RWPE1 (cell line): ENCODE results near the gene VAPB.

Experiments
- CTCF ChIA-PET: fragments of 350-600 bp; sonication (Branson Sonifier 250); formaldehyde crosslinking; extraction: SDS; loops from one replicate; lab custom pipeline; 2021; lab: Yijun Ruan, JAX
- POLR2A ChIA-PET: fragments of 400-600 bp; formaldehyde crosslinking; extraction: SDS; loops from one replicate; lab custom pipeline; 2020; ENCODE audit warnings: antibody characterized with exemption; ENCODE audit not compliant: low non-redundant PET; lab: Yijun Ruan, JAX
- DNase-seq: peaks from one replicate; pipeline ENCODE4 v3.0.0; 2012; ENCODE audit warnings: low spot score
- H3K27ac ChIP-seq: fragments of 450-650 bp; 2 replicates; pipeline ENCODE4 v1.5.1; 2017
- CTCF ChIP-seq: fragments of 450-650 bp; conservative IDR thresholded peaks from 2 replicates; pipeline ENCODE4 v1.5.1; 2017; ENCODE audit warnings: low read depth, mild to moderate bottlenecking

VAPB gene

DNA sequence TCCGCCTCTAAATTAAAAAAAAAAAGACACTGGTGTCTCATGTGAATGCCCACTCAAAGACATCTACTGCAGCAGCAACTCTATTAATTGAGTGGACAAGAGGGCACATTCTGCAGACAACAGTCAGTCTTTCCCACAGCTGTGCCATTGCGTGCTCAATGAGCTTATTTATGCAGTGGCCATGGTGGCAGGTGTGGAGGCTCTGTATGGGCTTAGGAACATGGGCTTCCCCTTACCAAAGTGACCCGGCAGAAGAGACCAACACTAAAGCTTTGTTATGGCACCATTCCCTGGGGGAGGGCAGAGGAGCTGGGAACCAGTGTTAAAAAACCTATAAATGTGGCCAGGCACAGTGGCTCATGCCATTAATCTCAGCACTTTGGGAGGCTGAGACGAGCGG, 4.2 kb upstream of the VAPB start:
- no peak for DNase-seq
- CTCF ChIA-PET = no interaction called here
- H3K27ac ChIP-seq = no peak overlapping the region
- TF ChIP-seq CTCF = no peak
- POLR2A ChIA-PET = no interaction called here

- POLR2A ChIA-PET = interaction anchor here (1.5 kb wide), 1 partner anchor 12 kb away, joined by 5 read pairs; no protein-coding TSS in a partner anchor
- no peak overlapping the region for H3K27ac ChIP-seq
- CTCF ChIA-PET = no interaction called here
- DNase-seq = no peak
- TF ChIP-seq CTCF = no peak
Measured at GRCh38 chr20:58388028-58388601, 914 bp upstream of the VAPB start.

- peak; percentile 52 for DNase-seq
- CTCF ChIA-PET = interaction anchor here (0.5 to 0.7 kb wide), 4 partner anchors 8 to 287 kb away, joined by 3 read pairs; partner anchors contain the start of gene APCDD1L
- peak overlapping the region; percentile 85 for H3K27ac ChIP-seq
- POLR2A ChIA-PET = interaction anchor here (0.7 to 1.5 kb wide), 6 partner anchors 11 to 261 kb away, joined by 3 to 5 read pairs (median 5); partner anchors contain the start of gene STX16
- TF ChIP-seq CTCF = no peak
Measured at GRCh38 chr20:58389324-58389967, 417 bp downstream of the VAPB start.

DNA sequence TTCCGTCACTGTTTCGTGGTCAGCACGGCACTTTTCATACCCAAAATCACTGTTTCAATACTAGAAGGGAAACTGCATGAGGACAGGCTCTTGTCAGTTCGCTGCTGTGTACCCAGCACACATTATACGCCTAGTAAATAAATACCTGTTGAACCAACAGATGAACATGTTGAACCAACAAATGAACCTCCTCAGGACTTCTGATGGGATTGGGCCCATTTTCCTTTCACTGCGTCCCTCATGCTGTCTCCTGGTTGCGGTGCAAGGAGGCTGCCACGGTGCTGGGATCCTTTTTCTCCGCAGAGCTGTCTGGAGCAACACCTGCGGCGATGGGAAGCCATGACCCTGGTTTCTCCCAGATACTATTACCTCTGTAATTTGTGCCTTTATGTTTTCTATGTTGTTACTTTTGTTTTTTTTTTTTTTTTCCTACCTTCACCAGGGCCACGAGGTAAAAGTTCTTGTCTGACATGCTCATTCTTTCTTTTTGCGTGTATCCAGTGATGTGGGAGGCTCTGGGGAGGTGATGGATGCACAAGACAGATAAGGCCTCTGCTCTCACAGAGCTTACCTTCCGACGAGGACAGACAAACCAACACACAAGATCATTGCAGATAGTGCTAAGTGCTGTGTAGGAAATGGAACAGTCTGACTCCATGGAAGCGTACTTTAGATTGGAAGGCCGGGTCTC, 1.1 kb downstream of the VAPB start:
- no peak for TF ChIP-seq CTCF
- H3K27ac ChIP-seq = peak overlapping the region; percentile 85
- ChIA-PET CTCF (no interaction called here), POLR2A (interaction anchor here (1.5 kb wide), 1 partner anchor 10 kb away, joined by 5 read pairs; no protein-coding TSS in a partner anchor)
- DNase-seq = no peak

DNA sequence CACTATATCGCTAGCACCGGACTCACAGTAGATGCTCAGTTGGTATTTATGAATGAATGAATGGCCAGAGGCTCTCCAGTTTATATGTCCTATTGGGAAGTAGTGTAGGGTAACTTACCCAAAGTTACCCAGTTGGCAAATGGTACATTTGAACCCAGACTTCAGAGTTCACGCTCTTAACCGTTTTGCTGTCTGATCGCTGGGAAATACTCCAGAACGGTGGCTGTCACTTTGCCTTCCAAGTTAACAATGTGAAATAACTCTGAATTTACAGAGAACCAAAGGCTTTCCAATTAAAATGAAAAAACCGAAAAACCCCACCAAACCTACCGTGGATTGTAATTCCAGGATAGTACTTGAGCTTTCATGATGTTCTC, 1.6 kb downstream of the VAPB start:
- no peak overlapping the region for H3K27ac ChIP-seq
- ChIA-PET POLR2A (interaction anchor here (0.7 kb wide), 1 partner anchor 76 kb away, joined by 4 read pairs; no protein-coding TSS in a partner anchor), CTCF (no interaction called here)
- no peak for DNase-seq
- TF ChIP-seq CTCF = no peak

DNA sequence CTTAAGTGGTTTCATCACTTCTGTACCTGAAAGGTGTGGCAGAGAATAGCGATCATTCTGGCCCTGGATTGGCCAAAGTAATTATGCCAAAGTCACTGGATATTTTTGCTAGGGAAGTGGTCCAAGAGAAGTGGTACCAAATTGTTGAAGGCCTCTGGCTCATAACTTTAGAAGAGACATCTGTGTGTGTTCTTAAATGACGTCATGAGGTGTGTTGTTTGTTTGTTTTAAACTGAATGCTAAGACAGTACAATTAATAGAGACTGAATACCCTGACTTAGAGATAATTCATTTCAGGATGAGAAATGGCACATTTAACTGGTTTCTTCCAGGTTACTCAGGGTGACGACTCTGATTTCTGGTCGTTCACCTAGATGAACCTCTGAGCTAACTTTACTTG, 3.3 kb downstream of the VAPB start:
- CTCF ChIA-PET = no interaction called here
- POLR2A ChIA-PET = no interaction called here
- TF ChIP-seq CTCF = no peak
- H3K27ac ChIP-seq = no peak overlapping the region
- DNase-seq = no peak
